Immature natural killer cell (primary cell): ENCODE data around the gene ANKRD60. TPM values are rescaled to one million over a fixed set of nuclear protein-coding genes. Genes with fewer than 3 reads are reported as not detected.

Experiments used
- DNase-seq, 3 donors: peaks; one replicate each; pipeline ENCODE4 v3.0.0; 2022; ENCODE audit warnings: mixed read lengths in 1 of 3
- H3K27ac Mint-ChIP-seq, 6 donors: one replicate each; pipeline ENCODE4 v1.8.0; 2020; ENCODE audit warnings: mixed read lengths in 6 of 6, mild to moderate bottlenecking in 5 of 6, inconsistent platforms in 4 of 6, moderate library complexity in 3 of 6
- H3K27me3 Mint-ChIP-seq, 3 donors: one replicate each; pipeline ENCODE4 v1.8.0; 2020 to 2021; ENCODE audit warnings: low read depth in 3 of 3, mild to moderate bottlenecking in 3 of 3, mixed read lengths in 3 of 3, moderate library complexity in 3 of 3, inconsistent platforms in 1 of 3
- H3K36me3 Mint-ChIP-seq, 3 donors: one replicate each; pipeline ENCODE4 v1.8.0; 2020; ENCODE audit warnings: mixed read lengths in 3 of 3, inconsistent platforms in 2 of 3, mild to moderate bottlenecking in 2 of 3
- H3K4me1 Mint-ChIP-seq, 2 donors: one replicate each; pipeline ENCODE4 v1.8.0; 2020; ENCODE audit warnings: inconsistent platforms in 2 of 2, mild to moderate bottlenecking in 2 of 2, mixed read lengths in 2 of 2, moderate library complexity in 1 of 2
- H3K4me3 Mint-ChIP-seq, 5 donors: one replicate each; pipeline ENCODE4 v1.8.0; 2020; ENCODE audit warnings: mild to moderate bottlenecking in 5 of 5, mixed read lengths in 5 of 5, inconsistent platforms in 3 of 5, moderate library complexity in 3 of 5
- H3K9me3 Mint-ChIP-seq, 6 donors: one replicate each; pipeline ENCODE4 v1.8.0; 2020; ENCODE audit warnings: mild to moderate bottlenecking in 6 of 6, mixed read lengths in 6 of 6, inconsistent platforms in 4 of 6, moderate library complexity in 3 of 6
- polyA plus RNA-seq, 3 donors: library from polyadenylated mRNA; unstranded; fragments of 300-500 nt; fragmentation: Illumina TruSeq; gene quantifications; one replicate each; pipeline ENCODE4 v1.2.3, GENCODE V29; 2021

Gene ANKRD60
- polyA plus RNA-seq, 3 donors from 2014 or later: not detected

DNA sequence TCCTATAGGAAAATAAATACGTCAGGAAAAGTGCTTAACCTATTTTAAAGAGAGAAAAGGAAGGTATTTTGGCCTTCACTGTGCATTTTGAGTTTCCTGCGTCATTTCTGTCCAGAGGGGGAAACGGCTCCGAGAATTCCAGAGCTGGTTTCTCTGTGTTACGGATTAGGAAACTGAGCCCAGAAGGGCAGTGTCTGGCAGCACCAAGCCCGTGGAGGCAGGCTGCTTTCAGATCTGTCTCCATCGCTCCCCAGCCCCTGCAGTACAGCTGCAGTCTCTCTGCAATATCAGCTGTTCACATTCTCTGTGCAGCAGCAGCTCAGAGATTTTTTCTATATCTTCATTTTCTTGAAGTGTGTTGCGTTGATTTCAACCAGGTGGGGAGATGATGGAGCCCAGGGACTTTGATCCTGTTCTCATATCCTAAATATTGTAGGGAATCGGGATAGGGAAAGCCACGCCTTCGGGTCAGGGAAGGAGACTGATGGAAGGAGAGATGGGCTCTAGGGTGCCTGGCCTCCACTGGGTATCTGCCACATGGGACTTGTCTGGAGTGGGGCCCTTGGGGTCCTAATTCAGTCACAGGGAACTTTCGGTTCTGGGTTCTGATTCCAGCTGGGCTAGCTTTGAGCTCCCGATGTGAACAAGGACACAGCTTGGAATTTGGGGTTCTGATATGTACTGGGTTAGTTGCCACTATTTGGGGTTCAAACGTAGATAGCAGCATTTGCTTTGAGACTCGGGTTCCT lies 2.8 kb downstream of the ANKRD60 start:
- Mint-ChIP-seq H3K36me3 (peaks cover 7 to 12% (median 12%) of the 10 kb centered on the region in 3 donors), H3K27ac (peak overlapping the region in 2 of 6 donors; percentile 59 to 77), H3K9me3 (peaks cover 0 to 4% (median 0%) of the 10 kb centered on the region in 6 donors), H3K4me1 (peaks cover 18% of the 10 kb centered on the region in 2 donors), H3K4me3 (no peak overlapping the region), H3K27me3 (peaks cover 25 to 42% (median 30%) of the 10 kb centered on the region in 3 donors)
- no peak for DNase-seq

DNA sequence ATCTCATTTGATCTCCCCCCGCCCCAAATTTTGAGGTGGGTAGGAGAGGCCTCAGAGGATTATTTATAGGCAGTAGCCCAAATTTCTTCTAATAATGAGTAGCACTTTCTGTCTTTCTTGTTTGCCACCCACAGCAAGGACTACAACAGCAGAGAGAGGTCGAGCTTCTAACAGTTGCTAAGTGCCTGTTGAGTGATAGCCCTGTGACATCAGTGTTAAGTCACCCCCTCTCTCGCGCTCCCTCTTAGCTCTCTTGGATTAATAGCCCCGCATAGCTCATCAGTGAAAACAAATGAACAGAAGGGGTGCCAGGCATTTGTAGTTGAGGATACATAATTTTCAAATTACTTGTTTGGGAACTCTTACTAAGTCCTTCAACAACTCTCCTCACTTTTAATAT lies 3.5 kb downstream of the ANKRD60 start:
- no peak overlapping the region for H3K4me3 Mint-ChIP-seq
- peaks cover under 1 to 9% (median 6%) of the 10 kb centered on the region in 3 donors for H3K36me3 Mint-ChIP-seq
- H3K9me3 Mint-ChIP-seq: peaks cover 0 to 4% (median 0%) of the 10 kb centered on the region in 6 donors
- peaks cover 18% of the 10 kb centered on the region in 2 donors for H3K4me1 Mint-ChIP-seq
- H3K27ac Mint-ChIP-seq: no peak overlapping the region
- DNase-seq: no peak
- H3K27me3 Mint-ChIP-seq: peaks cover 22 to 40% (median 27%) of the 10 kb centered on the region in 3 donors

DNA sequence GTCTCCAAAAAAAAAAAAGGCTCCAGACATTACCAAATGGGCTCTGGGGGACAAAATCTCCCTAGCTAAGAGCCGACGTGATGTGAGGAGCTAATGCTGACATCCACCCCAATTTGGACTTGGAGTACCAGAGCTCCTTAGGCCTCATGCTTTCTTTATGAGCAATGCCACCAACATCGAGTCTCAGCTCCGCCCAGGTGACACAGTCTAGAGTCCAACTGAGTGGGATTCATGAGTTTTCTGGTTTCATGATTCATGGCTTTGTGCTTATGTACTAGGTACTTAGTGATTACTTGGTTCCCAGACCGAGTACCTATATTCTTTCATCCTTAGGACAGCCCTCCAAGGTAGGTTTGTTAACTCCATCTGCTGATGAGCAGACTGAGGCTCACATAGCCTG lies 4.4 kb downstream of the ANKRD60 start:
- Mint-ChIP-seq H3K4me3 (no peak overlapping the region), H3K9me3 (peaks cover 0 to 4% (median 2%) of the 10 kb centered on the region in 6 donors), H3K36me3 (peaks cover 0 to 1% (median 1%) of the 10 kb centered on the region in 3 donors), H3K27ac (no peak overlapping the region), H3K27me3 (peaks cover 19 to 35% (median 27%) of the 10 kb centered on the region in 3 donors), H3K4me1 (peaks cover 13 to 14% of the 10 kb centered on the region in 2 donors)
- DNase-seq: no peak

DNA sequence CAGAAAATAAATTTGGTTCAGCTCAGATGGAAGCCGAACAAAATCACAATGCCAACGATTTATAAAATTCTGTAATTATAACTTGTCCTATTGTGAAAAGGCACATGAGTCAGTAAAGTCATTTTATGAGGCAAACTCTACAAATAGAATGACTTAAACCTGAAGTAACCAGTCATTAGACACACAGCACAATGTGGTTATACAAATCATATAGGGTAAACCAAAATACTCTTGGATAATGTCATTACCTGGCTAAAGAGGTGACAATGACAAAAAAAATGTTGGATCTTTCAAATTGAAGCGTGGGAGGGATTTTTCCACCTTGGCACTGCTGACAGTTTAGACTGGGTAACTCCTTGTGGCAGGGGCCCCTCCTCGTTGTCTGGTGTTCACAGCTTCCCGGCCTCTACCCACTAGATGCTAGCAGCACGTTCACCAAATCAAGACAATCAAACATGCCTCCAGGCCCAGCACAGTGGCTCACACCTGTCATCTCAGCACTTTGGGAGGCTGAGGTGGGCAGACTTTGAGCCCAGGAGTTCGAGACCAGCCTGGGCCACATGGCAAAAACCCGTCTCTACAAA lies 5.0 kb downstream of the ANKRD60 start:
- no peaks in the 10 kb centered on the region for H3K36me3 Mint-ChIP-seq
- H3K27ac Mint-ChIP-seq: no peak overlapping the region
- no peak overlapping the region for H3K4me3 Mint-ChIP-seq
- H3K9me3 Mint-ChIP-seq: peaks cover 0 to 8% (median 4%) of the 10 kb centered on the region in 6 donors
- no peak for DNase-seq
- peaks cover 8 to 9% of the 10 kb centered on the region in 2 donors for H3K4me1 Mint-ChIP-seq
- H3K27me3 Mint-ChIP-seq: peaks cover 16 to 36% (median 22%) of the 10 kb centered on the region in 3 donors

DNA sequence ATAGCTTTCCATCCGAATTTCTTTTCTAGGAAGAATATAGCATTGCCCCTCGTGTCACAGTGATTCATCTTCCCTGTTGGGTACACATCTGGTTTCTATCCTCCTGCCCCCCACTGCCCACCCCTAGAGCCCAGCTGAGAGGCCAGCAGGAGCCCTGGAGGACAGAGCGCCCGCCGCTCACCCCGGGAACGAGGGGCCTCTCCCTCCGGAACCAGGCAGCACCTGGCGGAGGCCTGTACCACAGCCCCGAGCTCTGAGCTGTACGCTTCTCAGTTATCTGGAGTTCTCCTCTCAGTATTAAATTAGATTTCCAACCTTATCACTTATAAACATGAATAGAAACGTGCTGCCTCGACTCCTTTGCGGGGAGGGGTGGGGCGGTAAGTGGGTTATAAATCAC lies 6.0 kb downstream of the ANKRD60 start:
- Mint-ChIP-seq H3K36me3 (no peaks in the 10 kb centered on the region), H3K27me3 (peaks cover 13 to 29% (median 17%) of the 10 kb centered on the region in 3 donors)

DNA sequence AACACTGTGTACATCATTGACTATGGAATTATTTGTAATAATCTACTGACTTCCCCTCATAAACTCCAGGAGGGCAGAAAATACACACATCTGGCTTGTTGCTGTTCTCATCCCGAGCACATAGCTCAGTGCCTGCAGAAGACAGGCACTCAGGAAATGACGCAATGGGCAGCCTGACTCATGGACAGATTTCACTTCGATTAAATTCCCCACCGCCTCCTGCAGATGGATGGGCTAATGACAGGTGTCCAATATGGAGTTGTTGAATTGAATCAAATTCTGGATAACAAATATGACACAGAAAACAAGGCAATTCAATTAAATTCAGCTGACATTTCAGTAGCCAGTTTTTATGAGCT lies 9.1 kb downstream of the ANKRD60 start:
- no peak overlapping the region for H3K4me3 Mint-ChIP-seq
- H3K4me1 Mint-ChIP-seq: no peaks in the 10 kb centered on the region
- no peak for DNase-seq
- no peaks in the 10 kb centered on the region for H3K36me3 Mint-ChIP-seq
- H3K27me3 Mint-ChIP-seq: peaks cover 8 to 14% (median 9%) of the 10 kb centered on the region in 3 donors
- no peak overlapping the region for H3K27ac Mint-ChIP-seq
- H3K9me3 Mint-ChIP-seq: peaks cover 0 to 8% (median 3%) of the 10 kb centered on the region in 6 donors

More for the DNA sequence above, 6.0 kb downstream of the ANKRD60 start:
- peaks cover under 1 to 4% of the 10 kb centered on the region in 2 donors for H3K4me1 Mint-ChIP-seq
- H3K27ac Mint-ChIP-seq: no peak overlapping the region
- no peak for DNase-seq
- peaks cover 0 to 8% (median 3%) of the 10 kb centered on the region in 6 donors for H3K9me3 Mint-ChIP-seq
- H3K4me3 Mint-ChIP-seq: no peak overlapping the region

DNA sequence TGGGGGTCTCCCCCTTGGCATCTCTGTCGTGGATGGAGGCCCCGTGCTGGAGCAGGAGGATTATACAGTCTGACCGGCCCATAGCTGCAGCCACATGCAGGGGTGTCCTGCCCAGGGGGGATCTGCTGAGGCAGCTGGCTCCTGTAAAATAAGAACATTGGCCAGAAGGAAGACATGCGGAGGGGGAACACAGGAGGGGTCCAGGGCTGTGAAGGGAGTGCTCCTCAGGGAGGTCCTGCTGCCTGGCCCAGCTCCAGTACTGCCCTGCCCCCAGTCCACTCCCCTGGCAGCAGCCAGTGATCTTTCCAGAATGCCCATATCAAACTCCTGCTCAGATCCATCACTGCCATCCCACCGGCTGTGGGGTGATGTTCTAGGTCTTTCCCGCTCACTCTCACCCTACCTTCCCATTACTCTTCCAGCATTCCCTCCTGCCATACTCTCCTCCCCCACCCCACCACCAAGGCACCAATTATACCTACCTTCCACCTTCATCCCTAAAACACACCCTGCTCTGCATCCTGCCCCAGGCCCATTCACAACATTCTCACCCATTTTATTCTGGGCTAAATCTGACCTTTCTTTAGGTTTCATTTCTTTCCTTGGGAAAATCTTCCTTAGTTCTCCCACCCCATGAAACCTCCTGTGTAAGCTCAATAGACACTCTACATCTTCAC lies 9.7 kb downstream of the ANKRD60 start:
- Mint-ChIP-seq H3K4me1 (no peaks in the 10 kb centered on the region), H3K27me3 (peaks cover 8 to 14% (median 8%) of the 10 kb centered on the region in 3 donors), H3K4me3 (no peak overlapping the region), H3K27ac (no peak overlapping the region), H3K36me3 (no peaks in the 10 kb centered on the region), H3K9me3 (peaks cover 0 to 8% (median 3%) of the 10 kb centered on the region in 6 donors)
- DNase-seq: no peak

DNA sequence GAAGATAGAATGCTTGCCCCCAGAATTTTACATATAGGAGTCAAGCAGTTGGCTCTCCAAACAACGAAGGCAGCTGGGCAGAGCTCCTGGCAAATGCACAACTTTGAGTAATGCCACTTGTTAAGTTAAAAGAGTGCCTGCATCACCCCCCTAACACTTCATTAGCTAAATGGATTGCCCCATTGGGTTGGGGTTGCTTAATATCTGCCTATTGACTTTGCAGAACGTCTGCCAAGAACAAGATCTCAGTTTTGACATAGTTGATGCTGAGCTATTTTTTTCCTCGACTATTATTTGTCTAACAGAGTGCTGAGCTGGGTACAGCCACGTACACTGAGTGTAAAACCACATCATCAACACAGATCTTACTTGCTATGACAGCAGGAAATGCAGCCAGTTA lies 12.1 kb downstream of the ANKRD60 start:
- Mint-ChIP-seq H3K27me3 (peaks cover 8 to 14% (median 10%) of the 10 kb centered on the region in 3 donors), H3K27ac (no peak overlapping the region), H3K4me1 (no peaks in the 10 kb centered on the region), H3K9me3 (peaks cover 0 to 8% (median 3%) of the 10 kb centered on the region in 6 donors), H3K4me3 (no peak overlapping the region), H3K36me3 (no peaks in the 10 kb centered on the region)
- no peak for DNase-seq

DNA sequence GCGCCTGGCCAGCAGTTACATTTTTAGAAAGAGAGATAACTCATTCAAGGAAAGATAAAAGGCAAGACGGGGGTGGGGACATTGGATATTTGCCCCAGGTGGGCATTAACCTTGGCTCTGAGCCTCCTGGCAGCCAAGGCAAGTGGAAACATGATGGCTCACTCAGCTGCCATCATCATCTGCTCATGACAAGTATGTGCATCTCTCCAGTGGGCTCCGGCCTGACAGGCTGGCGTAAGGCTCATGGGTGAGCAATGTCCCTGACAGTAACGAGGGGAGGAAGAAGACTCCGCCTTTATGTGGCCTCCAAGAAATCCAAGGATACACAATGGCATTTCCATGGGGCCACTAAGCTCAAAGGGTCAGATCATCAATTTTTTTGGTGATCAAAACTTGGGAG lies 13.3 kb downstream of the ANKRD60 start:
- no peak for DNase-seq
- Mint-ChIP-seq H3K27me3 (peaks cover 8 to 12% (median 10%) of the 10 kb centered on the region in 3 donors), H3K9me3 (peaks cover 0 to 8% (median 3%) of the 10 kb centered on the region in 6 donors), H3K27ac (no peak overlapping the region), H3K4me1 (no peaks in the 10 kb centered on the region), H3K4me3 (no peak overlapping the region), H3K36me3 (no peaks in the 10 kb centered on the region)

DNA sequence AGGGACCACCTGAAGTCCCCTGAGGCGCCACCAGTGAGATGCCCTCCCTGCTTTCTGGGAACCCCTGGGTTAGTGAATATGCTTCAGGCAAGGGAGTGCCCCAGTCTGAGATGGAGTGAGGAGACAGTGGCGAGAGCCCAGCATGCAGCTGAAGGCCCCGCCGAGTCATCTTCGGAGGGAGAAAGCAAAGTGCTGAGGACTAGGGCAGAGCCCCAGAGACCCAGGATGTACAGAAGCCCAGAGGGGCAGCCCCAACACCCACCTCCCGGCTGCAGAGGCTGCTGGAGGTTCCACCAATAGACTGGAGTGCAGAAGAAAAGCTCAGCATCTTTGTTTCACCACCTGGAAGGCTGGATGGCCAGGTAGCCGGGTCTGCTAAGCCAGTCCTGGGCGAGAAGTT lies 14.1 kb downstream of the ANKRD60 start:
- H3K4me1 Mint-ChIP-seq: peaks cover 2 to 6% of the 10 kb centered on the region in 2 donors
- H3K27me3 Mint-ChIP-seq: peaks cover 5 to 13% (median 12%) of the 10 kb centered on the region in 3 donors
- H3K27ac Mint-ChIP-seq: no peak overlapping the region
- H3K9me3 Mint-ChIP-seq: peaks cover 0 to 8% (median 3%) of the 10 kb centered on the region in 6 donors
- no peaks in the 10 kb centered on the region for H3K36me3 Mint-ChIP-seq
- H3K4me3 Mint-ChIP-seq: no peak overlapping the region
- no peak for DNase-seq

DNA sequence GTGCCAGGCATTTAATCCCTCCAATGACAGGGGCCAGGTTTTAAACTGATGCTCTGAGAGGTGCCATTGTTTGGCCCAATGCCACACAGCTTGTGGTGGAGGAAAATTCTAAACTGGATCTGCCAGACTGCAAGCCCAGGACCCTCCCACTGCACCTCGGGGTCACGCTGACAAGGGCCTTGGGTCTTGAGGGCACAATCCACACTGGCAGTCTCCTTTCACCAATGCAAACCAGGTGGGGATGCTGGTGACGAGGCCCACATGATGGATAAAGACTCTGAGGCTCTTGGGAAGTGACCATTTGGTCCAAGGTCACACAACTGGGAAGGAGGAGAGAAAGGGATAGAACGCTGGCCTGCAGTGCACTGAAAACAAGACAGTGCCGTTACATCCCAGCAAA lies 14.7 kb downstream of the ANKRD60 start:
- H3K27ac Mint-ChIP-seq: no peak overlapping the region
- H3K36me3 Mint-ChIP-seq: no peaks in the 10 kb centered on the region

DNA sequence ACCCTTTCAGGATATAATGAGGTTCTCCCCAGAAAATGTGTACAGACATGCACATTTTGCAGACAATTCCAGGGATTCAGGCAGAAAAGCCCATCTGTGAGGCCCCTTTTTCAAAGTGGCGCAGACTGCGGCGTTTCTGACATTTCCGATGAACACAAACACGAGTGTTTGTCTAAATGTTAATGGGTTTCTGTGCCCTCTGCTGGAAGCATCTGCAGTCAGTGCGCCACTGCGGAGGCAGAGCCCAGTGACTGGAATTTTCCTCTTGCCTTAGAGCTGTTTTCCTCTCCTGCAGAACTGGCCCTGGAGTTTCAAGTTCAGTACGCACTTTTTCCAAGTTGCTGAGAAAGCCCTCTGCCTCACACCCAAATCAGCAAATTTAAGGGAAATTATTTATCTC lies 15.3 kb downstream of the ANKRD60 start:
- Mint-ChIP-seq H3K36me3 (no peaks in the 10 kb centered on the region), H3K27ac (no peak overlapping the region), H3K4me3 (no peak overlapping the region), H3K27me3 (peaks cover 3 to 7% (median 5%) of the 10 kb centered on the region in 3 donors), H3K9me3 (no peaks in the 10 kb centered on the region), H3K4me1 (peaks cover 2 to 6% of the 10 kb centered on the region in 2 donors)
- no peak for DNase-seq

More for the DNA sequence above, 14.7 kb downstream of the ANKRD60 start:
- peaks cover 0 to 2% (median 0%) of the 10 kb centered on the region in 6 donors for H3K9me3 Mint-ChIP-seq
- H3K27me3 Mint-ChIP-seq: peaks cover 3 to 10% (median 8%) of the 10 kb centered on the region in 3 donors
- no peak overlapping the region for H3K4me3 Mint-ChIP-seq
- no peak for DNase-seq
- peaks cover 2 to 6% of the 10 kb centered on the region in 2 donors for H3K4me1 Mint-ChIP-seq

DNA sequence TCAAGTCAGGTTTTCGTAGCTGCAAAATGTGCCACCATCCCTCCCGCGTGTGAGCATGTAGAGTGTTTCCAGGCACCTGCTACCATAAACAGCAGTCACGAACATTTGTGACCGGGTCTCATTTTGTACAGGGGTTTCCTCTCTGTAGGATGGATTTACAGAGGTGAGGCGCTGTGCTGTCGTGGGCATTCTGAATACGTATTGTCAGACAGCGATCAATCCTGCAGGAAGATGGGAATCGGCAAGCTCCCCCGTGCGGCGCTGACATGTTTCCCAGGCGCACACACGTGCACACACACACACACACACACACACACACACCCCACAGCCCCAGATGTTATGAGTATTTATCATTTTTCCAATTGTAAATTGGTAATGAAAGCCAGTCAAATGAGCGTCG lies 15.8 kb downstream of the ANKRD60 start:
- Mint-ChIP-seq H3K9me3 (no peaks in the 10 kb centered on the region), H3K27me3 (peaks cover 3 to 7% (median 5%) of the 10 kb centered on the region in 3 donors), H3K4me1 (peaks cover 2 to 6% of the 10 kb centered on the region in 2 donors), H3K4me3 (no peak overlapping the region), H3K36me3 (no peaks in the 10 kb centered on the region), H3K27ac (no peak overlapping the region)
- no peak for DNase-seq

DNA sequence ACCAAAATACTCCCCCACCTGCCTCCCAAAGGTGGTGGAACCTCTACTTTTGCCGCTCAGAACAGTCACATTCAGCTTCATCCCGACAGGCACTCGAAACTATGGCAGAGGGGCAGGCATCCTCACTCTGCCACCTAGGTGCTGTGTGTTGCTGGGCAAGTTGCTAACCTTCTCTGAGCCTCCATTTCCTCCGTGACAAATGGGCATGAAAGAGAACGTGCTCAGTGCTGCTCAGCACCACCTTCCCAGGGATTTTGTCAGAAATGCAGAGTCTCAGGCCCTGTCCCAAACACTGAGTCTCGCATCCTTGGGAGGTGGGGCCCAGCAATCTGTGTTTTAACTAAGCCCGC lies 18.1 kb downstream of the ANKRD60 start:
- no peaks in the 10 kb centered on the region for H3K36me3 Mint-ChIP-seq
- peaks cover 2 to 6% of the 10 kb centered on the region in 2 donors for H3K4me1 Mint-ChIP-seq
- peaks cover 3 to 11% (median 5%) of the 10 kb centered on the region in 3 donors for H3K27me3 Mint-ChIP-seq
- H3K4me3 Mint-ChIP-seq: no peak overlapping the region
- no peaks in the 10 kb centered on the region for H3K9me3 Mint-ChIP-seq
- DNase-seq: no peak
- no peak overlapping the region for H3K27ac Mint-ChIP-seq
